Pons (tissue), 1 donor: ENCODE data around the gene SSR4.

Experiments
- DNase-seq: peaks from one replicate; pipeline ENCODE4 v3.0.0-alpha.2; 2016; ENCODE audit warnings: low spot score

SSR4 gene

GRCh38 chrX:153769158-153769864 lies 25.2 kb upstream of the SSR4 start:
- DNase-seq = no peak

- DNase-seq = peak; percentile 31
These were observed 24.4 kb upstream of the SSR4 start for GRCh38 chrX:153769865-153770600.

- no peak for DNase-seq
These were observed 23.7 kb upstream of the SSR4 start for GRCh38 chrX:153770601-153771414.

DNA sequence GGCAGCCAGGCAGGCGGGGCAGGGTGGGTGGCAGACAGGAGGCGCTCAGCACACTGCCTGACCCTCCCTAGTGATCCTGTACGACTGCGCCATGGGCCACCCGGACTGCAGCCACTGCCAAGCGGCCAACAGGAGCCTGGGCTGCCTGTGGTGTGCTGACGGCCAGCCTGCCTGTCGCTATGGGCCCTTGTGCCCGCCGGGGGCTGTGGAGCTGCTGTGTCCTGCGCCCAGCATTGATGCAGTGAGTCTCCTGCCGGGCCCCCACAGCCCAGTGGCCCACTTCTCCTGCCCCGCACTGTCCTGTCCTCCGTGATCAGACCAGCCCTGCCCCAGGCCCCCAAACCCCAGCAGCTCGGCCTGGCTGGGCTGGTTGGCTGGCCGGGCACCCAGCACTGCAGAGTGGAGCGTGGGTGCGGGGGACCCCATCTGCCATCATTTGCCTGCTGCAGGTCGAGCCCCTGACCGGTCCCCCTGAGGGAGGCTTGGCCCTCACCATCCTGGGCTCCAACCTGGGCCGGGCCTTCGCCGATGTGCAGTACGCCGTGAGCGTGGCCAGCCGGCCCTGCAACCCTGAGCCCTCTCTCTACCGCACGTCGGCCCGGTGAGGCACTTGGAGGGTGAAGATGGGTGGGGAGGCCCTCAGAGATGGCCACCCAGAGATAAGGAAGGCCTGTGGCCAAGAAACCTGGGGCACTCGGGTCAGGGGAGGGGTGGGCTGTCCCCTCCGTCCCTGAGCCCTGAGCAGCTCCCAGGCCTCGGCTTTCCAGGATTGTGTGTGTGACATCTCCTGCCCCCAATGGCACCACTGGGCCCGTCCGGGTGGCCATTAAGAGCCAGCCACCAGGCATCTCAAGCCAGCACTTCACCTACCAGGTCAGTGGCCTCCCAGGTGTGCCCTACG lies 22.8 kb upstream of the SSR4 start:
- DNase-seq = no peak

- DNase-seq = no peak
These were observed 21.9 kb upstream of the SSR4 start for GRCh38 chrX:153772316-153773217.

- DNase-seq = no peak
These were observed 21.3 kb upstream of the SSR4 start for GRCh38 chrX:153773218-153773611.

GRCh38 chrX:153773741-153774575 lies 20.5 kb upstream of the SSR4 start:
- DNase-seq = no peak

DNA sequence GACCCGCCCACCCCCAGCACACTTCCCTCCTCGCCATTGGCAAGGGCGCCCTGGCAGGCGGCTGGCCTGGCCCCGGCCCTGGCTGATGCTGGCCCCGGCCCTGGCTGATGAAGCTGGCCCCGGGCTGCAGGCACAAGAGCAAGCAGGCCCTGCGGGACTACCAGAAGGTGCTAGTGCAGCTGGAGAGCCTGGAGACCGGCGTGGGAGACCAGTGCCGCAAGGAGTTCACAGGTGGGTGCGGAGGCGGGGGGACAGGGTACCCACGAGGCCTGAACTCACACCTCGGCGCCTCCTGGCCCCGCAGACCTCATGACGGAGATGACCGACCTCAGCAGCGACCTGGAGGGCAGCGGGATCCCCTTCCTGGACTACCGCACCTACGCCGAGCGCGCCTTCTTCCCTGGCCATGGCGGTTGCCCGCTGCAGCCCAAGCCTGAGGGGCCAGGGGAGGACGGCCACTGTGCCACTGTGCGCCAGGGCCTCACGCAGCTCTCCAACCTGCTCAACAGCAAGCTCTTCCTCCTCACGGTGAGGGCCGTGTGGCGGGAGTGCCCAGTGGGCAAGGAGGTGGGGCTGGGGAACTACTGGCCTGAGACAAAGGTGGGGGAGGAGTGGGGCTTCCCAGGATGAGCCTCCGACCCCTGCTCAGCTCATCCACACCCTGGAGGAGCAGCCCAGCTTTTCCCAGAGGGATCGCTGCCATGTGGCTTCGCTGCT lies 19.7 kb upstream of the SSR4 start:
- DNase-seq = no peak

DNA sequence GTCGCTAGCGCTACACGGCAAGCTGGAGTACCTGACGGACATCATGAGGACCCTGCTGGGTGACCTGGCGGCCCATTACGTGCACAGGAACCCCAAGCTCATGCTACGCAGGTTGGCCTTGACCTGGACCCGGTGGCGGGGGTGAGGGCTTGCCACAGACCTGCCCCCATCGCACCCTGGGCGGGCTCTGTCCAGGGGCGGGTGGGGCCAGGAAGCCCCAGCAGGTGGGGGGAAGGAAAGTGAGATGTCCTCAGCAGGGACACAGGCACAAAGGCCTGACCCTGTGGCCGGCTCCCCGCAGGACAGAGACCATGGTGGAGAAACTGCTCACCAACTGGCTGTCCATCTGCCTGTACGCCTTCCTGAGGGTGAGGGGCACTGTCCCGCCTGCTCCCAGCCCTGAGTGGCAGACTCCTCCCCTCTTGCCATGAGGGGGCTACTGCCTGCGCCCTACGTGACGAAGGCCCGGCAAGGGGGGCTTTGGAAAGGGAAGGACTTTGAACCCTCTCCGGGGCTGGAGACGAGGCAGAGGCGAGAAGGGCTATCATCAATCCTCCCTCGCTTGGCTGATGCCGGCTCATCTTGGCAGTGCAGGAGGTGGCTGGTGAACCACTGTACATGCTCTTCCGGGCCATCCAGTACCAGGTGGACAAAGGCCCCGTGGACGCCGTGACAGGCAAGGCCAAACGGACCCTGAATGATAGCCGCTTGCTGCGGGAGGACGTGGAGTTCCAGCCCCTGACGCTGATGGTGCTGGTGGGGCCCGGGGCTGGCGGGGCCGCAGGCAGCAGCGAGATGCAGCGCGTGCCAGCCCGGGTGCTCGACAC lies 19.0 kb upstream of the SSR4 start:
- DNase-seq = no peak

GRCh38 chrX:153776120-153776599 lies 18.3 kb upstream of the SSR4 start:
- no peak for DNase-seq

DNA sequence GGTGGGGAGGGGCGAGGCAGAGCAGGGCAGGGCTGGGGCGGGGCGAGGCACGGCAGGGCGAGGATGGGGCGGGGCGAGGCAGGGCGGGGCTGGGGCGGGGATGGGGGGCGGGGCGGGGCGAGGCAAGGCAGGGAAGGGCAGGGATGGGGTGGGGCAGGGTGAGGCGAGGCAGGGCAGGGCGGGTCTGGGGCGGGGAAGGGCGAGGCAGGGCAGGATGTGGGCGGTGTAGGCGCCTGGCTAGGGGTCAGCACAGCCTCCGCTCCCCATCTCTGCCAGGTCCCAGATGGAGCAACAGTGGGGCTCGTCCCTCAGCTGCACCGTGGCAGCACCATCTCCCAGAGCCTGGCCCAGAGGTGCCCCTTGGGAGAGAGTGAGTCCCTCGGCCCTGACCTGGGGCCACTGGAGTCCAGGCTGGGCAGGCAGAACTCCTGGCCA lies 17.8 kb upstream of the SSR4 start:
- no peak for DNase-seq

DNA sequence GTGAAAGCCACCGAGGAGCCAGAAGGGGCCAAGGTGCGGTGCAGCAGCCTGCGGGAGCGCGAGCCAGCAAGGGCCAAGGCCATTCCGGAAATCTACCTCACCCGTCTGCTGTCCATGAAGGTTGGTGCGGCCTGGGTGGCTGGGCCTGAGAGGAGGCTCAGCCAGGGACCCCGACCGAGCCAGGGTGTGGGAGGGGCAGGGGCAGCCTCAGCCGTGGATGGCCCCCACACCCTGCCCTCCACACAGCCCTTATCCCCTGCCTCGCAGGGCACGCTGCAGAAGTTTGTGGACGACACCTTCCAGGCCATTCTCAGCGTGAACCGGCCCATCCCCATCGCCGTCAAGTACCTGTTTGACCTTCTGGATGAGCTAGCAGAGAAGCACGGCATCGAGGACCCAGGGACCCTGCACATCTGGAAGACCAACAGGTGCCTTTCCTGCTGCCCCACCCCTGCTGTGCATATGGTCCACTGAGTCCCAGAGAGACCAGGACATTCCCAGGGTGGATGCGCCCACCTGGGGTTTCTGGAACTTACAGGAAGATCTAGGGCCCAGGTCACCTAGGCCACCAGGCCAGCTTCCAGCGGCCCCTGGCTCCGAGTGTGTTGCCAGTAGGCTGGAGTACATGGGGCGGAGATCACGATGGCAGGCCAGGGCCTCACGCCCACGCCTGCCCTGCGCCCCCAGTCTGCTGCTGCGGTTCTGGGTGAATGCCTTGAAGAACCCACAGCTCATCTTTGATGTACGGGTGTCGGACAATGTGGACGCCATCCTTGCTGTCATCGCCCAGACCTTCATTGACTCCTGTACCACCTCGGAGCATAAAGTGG lies 17.0 kb upstream of the SSR4 start:
- DNase-seq = no peak

DNA sequence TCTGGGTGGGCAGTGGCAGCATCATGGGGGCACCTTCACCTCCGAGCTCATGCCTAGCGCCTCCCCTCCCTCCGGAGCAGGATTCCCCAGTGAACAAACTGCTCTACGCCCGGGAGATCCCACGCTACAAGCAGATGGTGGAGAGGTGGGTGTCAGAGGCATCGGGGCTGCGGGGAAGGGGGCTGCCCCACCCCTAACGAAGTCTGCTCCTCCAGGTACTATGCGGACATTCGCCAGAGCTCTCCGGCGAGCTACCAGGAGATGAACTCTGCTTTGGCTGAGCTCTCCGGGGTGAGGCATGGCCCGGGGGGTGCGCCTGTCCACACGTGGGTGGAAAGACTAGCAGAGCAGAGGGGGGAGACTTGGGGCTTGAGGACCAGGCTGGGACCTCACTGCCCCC lies 16.3 kb upstream of the SSR4 start:
- DNase-seq = no peak

DNA sequence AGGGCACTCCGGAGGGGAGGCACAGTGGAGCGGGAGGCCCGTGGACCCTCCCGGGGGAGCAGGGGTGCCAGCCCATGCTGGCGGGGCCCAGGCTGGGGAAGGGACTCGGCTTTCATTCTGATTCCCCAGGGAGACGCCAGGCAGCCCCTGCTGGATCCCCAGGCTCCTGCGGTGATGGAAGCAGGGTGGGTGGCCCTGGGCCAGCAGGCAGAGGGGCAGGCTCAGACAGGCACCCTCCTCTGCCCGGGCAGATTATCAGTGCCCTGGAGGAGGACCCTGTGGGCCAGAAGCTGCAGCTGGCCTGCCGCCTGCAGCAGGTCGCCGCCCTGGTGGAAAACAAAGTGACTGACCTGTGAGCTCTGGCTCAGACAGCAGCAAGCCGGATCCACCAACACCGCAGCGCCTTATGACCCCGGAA lies 15.8 kb upstream of the SSR4 start:
- no peak for DNase-seq

DNA sequence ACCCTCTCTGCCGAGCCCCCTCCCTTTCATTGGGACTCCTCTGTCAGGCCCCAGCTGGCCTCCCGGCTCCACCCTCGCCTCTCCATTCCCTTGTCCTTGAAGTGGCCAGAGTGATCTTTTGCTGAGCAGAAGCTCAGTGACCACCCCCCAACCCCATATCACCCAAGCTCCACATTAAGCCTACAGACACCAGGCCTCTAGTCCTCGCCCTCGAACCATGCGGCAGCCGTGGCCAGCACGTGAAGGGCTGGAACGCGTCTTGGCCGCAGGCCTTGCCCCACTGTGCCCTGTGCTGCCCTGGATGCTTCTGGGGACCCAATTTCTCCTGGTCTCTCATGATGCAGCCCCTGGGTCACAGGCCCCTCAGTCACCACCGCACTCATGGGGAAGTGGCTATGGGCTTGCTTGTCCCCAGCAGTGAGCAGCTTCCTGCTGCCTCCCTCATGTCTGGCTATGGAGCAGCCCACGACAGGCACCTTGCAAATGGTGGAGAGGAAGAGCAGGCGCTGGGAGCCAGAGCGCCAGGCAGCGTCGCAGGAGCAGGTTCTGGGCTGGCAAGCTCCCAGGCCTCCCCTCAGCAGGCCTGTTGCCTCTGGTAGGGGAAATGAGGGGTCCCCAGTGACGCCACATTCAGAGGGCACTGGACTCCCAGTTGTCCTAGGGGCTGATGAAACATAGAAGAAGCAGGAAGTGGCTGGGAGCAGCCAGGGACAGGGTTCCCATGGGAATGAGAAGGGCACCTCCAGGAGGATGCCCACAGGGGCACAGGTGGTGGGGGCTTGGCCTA lies 14.4 kb upstream of the SSR4 start:
- DNase-seq = no peak
